GM21360 (cell line): ENCODE measurements around the gene KITLG.
"Not testable (repeated sequence)": the region's sequence is repeated elsewhere in the genome, so short reads cannot be mapped to it uniquely, and the experiment has no call there.

Experiments
- ATAC-seq: cut with Tn5 transposase; IDR thresholded peaks from one replicate; pipeline ENCODE4 v1.9.1; 2021; ENCODE audit warnings: mild to moderate bottlenecking, moderate library complexity; ENCODE audit not compliant: unreplicated experiment

KITLG gene

GRCh38 chr12:88576866-88577265 lies 3.4 kb downstream of the KITLG start:
- ATAC-seq, result no peak

DNA sequence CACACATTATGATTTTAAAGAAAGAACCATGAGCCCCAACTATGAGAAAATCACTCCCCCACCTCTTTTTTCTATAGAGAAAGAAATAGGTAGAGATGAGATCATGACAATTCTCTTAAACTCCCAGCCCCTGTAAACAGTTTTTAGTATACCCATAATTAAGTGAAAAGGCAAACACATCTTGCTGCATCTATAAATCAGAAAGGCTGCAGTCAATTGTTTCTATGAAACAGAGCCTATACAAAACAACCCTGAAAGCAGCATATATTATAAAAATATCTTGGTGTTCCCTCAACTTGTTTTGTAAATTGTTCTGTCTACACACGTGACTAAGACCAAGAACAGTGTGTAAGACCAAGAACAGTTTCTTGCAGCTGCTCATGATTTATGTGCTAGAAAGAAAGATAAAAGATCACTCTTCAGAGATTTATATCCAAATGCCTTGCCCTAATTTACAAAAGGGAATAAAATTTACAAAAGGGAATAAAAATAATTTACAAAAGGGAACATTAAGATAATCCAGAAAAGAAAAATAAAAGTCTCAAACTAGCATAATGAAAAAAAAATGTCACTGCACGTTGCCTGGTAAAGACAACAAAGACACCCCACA lies 4.8 kb downstream of the KITLG start:
- ATAC-seq, result no peak

DNA sequence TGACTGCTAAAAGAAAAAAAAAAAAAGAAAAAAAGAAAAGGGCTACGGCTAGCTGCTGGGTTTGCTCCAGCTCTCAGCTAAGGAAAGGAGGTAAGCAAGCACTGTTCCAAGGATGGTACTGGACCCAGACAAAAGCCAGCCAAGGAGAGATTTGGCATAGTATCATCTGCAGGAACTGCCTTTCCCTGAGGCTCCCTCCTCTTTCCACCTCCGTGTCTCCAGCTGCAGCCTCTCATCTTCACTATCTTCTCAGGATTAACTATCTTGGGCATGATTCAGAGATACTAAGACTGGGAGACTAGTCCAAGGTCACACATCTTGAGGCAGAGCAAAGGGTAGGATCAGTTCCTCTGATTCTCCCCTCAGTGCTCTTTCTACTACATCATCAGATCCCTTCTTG lies 6.0 kb downstream of the KITLG start:
- ATAC-seq, result no peak

DNA sequence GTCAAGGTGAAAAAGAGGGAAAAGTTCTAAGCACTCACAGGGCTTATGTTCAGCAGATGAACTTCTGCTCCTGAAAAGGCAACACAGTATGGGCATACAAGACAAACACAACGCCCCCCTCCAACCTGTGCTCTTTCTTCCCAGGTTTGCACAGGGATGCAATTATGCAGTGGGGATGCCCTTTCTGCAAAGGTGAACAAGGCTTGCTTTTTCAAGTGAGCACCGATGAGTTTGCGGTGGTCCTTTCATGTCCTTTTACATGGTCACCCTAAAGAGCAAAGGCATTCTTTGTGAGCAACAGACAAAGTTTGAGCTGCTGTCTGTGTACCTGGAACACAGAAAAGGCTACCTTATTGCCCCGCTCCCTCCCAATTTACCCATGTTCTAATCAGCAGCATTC lies 6.7 kb downstream of the KITLG start:
- ATAC-seq, result no peak

- ATAC-seq, result no peak
Observed at GRCh38 chr12:88572781-88573549, 7.3 kb downstream of the KITLG start.

DNA sequence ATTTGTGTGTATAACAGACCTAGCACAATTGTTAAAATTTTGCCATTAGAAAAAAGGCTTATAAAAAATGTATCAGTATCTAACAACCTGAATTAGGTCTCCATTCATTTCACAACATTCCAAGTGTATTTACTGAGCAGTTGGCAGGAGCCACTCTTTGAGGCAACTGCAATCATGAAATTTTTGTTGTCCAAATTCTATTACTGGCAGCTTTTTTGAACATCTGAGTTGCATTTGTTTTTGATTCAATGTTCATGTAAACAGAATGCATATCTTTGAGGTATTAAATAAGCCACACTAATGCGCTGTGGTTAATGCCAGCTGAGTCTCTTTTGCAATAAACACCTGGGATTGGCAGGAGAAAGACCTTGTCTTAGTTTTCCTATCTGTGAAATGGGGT lies 8.7 kb downstream of the KITLG start:
- no peak for ATAC-seq

DNA sequence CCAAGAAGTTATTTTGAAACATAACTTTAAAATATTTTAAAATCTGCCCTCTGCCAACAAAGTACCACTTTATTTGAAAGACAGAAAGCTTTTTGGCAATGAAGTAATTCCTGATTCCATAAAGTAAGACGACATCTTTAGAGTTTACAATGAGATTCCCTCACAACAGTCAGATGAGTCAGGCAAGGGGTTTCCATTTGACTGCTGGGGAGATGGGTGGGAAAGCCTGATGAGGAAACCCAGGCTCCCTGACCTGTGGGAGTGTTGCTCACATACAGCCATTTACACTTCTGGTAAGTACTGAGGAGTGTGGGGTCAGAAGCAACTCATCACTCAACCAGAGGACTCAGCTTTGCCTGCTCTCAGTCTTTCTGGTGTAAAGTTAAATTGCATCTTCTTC lies 10.2 kb downstream of the KITLG start:
- ATAC-seq, result no peak

DNA sequence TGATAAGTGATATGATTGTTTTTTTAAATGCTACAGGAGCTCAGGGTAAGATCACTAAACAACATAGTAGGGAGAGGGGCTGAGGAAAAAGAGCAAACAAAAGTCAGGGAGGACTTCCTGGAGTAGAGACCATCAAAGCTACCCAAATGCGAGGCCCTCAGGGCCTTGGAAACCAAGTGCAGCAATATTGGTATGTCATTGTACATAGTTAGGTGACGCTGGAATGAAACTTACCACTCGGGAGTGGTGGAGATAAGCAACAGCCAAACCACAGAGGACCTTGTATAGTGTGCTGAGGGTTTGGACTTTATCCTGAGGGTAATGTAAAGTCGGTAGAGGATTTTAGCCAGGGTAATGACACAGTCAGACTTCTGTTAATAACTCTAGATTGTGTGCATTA lies 13.8 kb downstream of the KITLG start:
- ATAC-seq, result no peak

- ATAC-seq, result no peak
Observed at GRCh38 chr12:88562846-88563582, 17.3 kb downstream of the KITLG start.

DNA sequence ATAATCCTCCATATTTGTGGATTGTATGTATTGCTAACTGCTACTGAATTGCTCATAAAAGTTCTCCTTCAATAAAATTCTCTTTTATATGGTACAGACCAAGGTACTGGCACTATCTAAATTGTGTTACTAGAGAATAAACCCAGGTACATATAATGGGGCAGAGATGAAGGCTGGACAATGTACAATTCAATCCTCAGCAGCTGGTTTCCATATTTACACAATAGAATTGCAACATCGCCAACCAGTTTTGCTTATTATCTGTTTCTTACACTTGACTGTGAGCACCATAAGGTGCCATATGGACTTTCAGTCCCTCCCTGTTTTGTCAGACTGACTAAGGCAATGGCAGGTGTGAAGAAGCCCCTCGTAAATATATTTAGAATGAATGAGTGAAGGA lies 18.1 kb downstream of the KITLG start:
- no peak for ATAC-seq

GRCh38 chr12:88559772-88560171 lies 20.5 kb downstream of the KITLG start:
- ATAC-seq, result no peak

GRCh38 chr12:88559199-88559598 lies 21.1 kb downstream of the KITLG start:
- ATAC-seq, result no peak

DNA sequence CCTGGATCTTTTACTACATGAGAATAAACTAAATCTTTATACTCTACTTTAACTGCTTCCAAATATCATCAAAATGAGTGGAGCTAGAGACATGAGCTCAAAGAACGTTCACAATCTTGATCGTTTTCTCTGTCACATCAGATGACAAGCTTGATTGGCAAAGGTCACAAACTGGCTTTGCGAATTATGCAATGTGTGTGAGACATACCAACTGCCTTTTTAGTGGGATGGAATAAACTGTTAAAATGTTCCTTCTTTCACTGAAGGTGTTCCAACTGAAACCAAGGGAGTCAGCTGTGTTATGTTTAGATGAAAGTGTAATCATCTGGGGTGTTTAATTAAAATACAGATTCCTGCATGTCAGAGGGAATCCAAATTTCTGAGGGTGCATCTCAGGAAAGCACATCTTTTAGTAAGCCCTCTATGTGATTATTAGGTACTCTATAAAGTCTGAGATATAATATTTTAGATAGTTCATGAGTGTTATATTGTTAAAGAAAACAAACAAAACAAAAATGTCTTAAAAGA lies 21.9 kb downstream of the KITLG start:
- ATAC-seq, result no peak

DNA sequence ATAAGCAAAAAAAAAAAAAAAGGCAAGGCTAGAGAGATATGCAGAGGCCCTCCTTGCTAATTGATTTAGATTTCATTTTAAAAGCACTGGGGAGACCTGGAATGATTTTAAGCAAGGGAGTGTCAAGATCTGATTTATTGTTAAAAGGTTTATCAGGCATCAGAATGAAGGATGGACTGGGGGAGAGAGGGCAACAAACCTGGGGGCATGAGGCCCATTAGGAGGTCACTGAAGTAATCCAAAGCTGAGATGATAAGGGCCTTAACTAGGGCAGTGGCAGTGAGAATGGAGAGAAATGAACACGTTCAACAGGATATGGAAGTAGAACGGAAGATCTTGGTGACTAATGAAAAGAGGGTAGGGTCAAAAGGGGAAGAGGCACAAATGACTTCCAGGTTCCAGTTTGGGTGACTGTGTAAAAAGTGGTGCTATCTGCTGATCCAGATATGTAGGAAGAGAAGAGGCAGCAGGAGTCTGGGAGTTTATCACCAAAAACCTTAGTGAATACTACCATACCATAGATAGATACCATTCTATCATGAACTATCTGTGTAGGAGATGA lies 24.0 kb downstream of the KITLG start:
- ATAC-seq, result no peak

DNA sequence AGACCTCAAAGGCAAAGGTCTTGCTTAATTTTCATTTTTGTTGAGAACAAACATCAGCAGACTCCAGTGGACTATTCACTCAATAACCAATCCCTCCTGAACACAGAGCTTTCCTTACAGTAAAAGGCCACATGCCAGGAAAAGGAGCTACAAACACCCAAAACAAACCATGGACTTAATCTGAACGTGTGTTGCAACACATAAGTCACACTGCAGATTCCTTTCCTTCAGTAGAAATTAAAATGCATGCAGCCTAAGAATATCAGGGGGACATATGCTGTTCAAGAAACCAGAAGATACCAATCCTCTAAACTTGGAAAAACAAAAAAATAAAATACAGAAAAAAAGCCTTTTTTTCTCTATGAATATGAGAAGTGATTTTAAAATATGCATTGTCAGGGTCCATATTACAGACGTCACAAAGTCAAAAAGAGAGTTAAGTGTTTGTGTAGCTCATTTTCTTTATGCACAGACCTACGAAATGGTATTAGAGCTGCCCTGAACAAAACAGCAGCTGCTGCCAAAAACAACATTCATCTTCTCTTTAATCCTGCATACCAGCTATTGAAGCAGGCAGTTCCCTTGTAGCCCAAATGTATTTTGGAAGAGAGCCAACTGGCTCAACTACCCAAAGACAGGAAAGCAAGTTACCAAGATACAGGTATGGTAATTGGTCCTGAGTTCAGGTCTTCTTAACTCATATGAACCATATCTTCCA lies 26.2 kb downstream of the KITLG start:
- ATAC-seq, result no peak

- ATAC-seq, result no peak
Observed at GRCh38 chr12:88552610-88553079, 27.6 kb downstream of the KITLG start.

- ATAC-seq, result no peak
Observed at GRCh38 chr12:88549929-88550328, 30.3 kb downstream of the KITLG start.

DNA sequence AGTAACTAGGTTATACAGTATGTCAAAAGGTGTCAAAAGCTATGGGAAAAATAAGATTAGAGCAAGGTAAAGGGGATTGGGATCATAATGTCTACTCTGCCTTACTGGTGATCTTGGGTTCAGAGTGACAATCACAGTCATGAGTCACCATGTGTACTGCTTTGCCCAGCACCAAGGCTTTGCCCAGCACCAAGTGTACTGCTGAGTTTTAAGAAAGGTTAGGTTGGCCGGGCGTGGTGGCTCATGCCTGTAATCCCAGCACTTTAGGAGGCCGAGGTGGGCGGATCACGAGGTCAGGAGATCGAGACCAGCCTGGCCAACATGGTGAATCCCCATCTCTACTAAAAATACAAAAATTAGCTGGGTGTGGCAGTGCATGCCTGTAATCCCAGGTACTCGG lies 32.3 kb downstream of the KITLG start:
- ATAC-seq, result not testable (repeated sequence)

DNA sequence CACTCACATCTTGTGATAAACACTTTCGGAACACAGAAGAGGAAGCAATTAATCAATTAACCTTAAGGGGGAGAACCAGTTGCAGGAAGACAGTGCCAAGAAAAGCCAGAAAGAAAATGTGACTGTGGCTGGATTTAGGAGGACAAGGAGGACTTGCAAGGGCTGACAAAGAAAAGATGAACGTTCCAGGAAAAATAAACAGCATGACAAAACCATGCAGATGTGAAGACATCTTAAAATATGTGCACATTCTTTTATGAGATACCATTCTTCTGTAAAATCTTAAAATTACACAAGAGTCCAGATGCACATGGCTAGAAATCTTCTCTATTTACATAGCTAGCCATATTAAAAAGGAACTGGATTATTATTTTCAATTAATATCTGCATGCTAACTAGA lies 33.4 kb downstream of the KITLG start:
- no peak for ATAC-seq

DNA sequence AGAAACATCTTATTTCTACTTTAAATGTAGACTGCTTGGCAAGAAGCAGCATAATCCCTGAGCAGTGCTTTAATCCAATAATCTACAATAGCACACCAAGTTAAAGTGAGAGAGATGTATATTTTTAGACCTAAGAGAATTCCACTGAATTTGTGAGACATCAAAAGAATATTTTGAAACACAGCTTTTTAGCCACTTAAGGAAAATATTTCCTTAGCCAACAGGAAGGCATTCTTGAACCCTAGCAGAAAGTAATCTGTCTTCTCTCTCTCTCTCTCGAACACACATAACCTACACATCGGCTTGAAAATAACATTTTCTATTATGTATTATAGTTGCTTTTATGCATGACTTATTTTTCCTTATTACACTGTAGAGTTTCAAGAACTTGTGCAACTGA lies 34.0 kb downstream of the KITLG start:
- ATAC-seq, result no peak
